Measurements from ENCODE around the gene MFAP1.

- TF ChIP-seq CTCF (IDR thresholded peaks at IDR 0.05) (no peak), POLR2A (IDR thresholded peaks at IDR 0.05) (no peak)
Observed at GRCh38 chr15:43772624-43773023, 51.9 kb downstream of the MFAP1 start.

All from esophagus squamous epithelium (tissue), 4 donors.